B cell (primary cell): ENCODE results near the gene SAXO1.

Source experiments
- CTCF ChIP-seq: fragments of 200-600 bp; IDR thresholded peaks from one replicate; pipeline ENCODE4 v1.8.0; 2022; ENCODE audit warnings: antibody characterized with exemption, mild to moderate bottlenecking
- EZH2 ChIP-seq: IDR thresholded peaks from 2 replicates; pipeline ENCODE4 v1.6.1; 2012; ENCODE audit warnings: borderline replicate concordance, low read depth, mild to moderate bottlenecking, moderate library complexity, low read length; ENCODE audit not compliant: insufficient read depth, poor library complexity, severe bottlenecking

DNA sequence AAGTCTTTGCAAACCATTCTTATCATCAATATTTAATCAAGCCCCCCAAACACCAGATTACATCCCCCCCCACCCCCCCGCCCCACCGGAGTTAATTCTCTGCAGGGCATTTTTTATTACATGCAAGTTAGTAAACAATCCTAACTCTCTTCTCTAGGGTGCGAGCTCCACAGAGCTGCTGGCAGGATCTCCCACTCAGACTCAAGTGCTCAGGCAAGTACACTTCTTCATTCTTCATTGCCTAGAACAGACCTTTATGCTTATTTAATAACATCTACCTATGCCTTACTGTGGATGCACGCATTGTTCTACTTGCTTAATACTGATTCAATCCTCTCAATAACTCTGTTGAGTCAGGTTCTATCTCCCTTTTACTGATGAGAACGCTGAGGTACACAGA lies 9.9 kb downstream of the SAXO1 start:
- no peak for TF ChIP-seq CTCF
- TF ChIP-seq EZH2, result no peak
